SIG-M5 (cell line): ENCODE data around the gene TMA7B.

Experiments
- DNase-seq: peaks from one replicate; lab custom pipeline; 2025; lab: John Stamatoyannopoulos, UW

The TMA7B gene

DNA sequence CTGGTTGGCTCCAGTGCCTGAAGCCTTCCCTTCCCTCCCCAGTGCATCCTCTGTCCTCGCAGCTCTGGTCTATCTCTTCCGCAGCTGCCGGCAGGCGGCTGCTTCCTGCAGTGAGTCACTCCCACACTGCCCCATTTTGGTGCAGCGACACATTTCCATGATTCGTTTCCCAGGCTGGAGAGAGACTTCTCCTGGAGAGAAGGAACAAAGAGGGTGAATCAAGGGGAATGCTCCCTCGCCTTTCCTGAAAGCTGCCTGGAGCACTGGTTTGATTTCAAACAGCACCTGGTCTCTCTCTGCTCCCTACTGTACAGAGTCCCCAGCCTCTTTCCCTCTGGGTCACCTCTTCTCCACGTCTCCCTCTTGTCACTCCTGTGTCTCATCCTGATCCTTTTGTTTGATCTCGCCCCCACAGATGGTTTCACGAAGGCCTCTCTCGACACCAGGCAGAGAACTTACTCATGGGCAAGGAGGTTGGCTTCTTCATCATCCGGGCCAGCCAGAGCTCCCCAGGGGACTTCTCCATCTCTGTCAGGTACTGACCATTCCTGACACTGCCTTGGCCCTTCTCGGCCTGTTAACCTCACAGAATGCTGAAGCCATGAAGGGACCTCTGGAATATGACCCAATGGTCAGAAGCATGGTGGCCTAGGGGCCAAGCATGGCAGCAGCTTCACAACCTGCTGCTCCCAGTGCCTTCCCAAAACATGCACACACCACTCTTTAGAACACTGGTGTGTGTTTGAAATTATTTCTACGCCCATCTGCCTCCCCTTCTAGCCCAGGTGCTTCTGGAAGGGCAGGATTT is at the start of gene TMA7B:
TMA7B (plus strand) TSS at position 758 of the 808 bp plus-strand sequence. CDS start 3,978 bp downstream, outside the sequence.
- DNase-seq: no peak

DNA sequence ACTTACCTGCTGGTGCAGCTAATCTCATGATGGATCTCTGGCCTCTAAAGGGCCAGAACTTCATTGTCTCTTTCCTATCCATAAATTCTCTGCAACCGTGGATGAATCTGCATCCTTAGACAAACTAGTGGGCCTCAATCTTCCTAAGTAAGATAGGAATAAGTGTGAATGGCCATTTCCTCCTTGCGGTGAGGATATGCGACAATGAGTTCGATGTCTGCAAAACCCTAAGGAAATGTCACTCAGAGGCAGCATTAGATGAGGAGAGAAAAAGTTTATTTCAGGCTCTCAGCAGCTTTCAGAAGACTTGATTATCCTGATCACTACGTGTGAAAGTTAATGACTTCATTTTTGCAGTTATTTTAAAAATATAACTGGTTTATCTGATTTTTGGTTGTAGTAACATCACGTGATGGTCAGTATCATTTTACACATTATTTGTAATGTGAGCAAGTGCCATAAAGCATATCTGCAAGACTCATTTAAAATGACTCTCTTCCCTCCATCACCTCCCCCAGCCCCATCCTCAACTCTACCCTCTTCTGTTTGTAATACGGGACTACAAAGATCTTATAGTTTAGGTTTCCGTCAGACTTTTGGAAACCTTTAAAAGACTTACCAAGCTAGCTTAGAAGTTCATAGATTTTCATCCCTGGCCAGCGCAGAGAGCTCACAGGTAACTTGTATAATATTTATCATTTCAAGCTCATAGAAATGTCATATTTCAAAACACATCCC is 49.2 kb upstream of the TMA7B start:
- no peak for DNase-seq

GRCh38 chr22:39913321-39913720 is 46.9 kb upstream of the TMA7B start:
- DNase-seq: no peak

- no peak for DNase-seq
Observed at GRCh38 chr22:39913886-39914285, 46.3 kb upstream of the TMA7B start.

DNA sequence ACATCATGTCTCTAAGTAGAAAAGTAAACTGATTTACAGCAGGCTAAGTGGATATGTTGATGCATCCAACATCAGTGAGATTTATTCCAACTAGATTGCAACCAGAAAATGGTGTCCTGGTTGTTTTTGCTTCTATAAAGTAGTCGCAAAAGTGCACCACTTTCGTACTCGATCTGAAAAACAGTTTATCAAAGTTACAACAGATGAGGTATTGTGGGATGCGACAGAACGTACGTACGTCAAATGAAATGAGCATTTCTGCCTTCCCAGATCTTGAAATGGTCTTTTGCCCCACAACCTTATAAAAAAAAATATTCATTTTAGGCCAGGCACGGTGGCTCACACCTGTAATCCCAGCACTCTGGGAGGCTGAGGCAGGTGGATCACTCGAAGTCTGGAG is 45.6 kb upstream of the TMA7B start:
- DNase-seq: no peak

- DNase-seq: no peak
Observed at GRCh38 chr22:39915295-39915726, 44.9 kb upstream of the TMA7B start.

- no peak for DNase-seq
Observed at GRCh38 chr22:39916496-39916895, 43.7 kb upstream of the TMA7B start.

DNA sequence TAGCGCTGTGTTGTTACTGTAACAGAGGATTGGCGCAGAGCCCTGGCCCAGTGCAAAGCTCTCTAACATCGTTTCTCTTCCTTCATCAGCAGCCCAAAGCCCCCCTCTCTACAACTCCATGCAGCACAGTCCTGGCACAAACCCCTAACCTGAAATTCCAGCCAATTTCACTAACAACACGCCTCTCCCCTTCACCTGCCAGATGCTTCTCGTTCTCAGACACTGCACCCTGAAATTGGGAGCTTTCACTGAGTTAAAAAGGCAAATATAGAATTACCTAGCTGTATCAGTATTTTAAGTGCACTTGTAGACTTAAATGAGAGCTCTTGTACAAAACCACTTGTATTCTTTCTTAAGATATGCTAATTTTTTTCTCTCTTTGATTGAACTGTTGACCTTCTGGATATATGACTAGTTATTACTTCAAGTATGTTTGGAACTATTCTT is 43.0 kb upstream of the TMA7B start:
- DNase-seq: no peak

- no peak for DNase-seq
Observed at GRCh38 chr22:39917776-39918495, 42.3 kb upstream of the TMA7B start.

DNA sequence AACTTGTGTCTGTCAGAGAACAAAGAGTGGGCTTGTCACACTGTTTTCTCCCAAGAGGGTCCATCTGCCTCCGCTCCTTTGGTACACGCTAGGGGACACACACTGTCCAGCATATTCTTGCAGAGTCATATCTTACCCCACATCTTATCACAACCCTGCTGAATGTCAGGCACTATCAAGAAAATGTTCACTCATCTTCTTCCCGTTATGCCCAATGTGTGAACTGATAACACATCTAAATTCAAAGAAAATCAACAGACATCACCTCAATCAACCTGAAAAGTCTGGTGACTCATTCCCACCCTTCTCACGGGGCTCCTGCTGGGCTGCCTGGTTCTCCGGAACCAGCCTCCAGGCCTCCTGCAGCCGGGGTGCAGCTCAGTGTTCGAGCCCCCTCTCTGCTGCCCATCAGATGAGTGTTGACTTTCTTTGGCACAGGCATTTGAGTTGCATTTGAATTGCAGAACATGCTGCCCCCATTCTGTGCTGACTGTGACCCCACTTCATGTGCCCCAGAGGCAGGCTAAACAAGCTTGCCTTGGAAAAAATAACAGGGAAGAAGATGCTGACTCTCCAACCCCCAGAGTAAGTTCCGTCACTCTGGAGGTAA is 40.0 kb upstream of the TMA7B start:
- DNase-seq: no peak

- no peak for DNase-seq
Observed at GRCh38 chr22:39923696-39924095, 36.5 kb upstream of the TMA7B start.

GRCh38 chr22:39924286-39924685 is 35.9 kb upstream of the TMA7B start:
- no peak for DNase-seq

- no peak for DNase-seq
Observed at GRCh38 chr22:39925273-39925672, 34.9 kb upstream of the TMA7B start.

DNA sequence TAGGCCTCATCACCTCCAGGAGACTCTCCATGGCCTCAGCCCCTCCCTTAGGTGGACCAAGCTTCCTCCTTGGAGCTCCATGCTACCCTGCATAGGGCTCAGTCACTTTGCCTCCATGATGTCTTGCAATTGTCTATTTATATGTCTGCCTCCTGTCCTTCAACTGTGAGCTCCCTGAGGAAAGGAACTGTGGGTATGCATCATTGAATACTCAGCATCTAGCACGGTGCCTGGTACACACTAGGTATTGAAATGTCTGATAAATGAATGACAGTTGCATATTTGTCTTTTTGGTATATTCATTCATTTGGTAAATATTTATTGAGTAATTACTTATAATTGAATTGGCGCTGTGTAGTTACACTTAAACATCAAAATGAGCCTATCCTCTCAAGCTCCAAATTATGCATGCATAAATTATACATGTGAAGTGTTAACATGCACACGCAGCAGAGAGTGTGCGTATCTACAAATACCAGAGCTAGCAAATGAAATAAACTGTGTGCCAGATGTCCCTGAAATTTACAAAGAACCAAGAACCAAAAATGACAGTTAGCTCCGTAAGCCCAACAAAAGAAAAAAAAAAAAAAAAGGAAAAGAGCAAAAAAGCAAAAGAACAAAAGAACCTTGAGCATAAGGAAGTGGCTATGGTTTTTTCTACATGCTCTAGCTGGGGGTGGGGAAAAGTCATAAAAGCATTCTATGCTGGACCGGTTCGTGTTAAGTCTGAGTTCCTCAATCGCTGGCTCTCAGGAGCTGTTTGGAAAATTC is 34.1 kb upstream of the TMA7B start:
- no peak for DNase-seq

GRCh38 chr22:39926753-39927152 is 33.4 kb upstream of the TMA7B start:
- no peak for DNase-seq

- no peak for DNase-seq
Observed at GRCh38 chr22:39927544-39927943, 32.7 kb upstream of the TMA7B start.

GRCh38 chr22:39928536-39929520 is 31.4 kb upstream of the TMA7B start:
- no peak for DNase-seq

DNA sequence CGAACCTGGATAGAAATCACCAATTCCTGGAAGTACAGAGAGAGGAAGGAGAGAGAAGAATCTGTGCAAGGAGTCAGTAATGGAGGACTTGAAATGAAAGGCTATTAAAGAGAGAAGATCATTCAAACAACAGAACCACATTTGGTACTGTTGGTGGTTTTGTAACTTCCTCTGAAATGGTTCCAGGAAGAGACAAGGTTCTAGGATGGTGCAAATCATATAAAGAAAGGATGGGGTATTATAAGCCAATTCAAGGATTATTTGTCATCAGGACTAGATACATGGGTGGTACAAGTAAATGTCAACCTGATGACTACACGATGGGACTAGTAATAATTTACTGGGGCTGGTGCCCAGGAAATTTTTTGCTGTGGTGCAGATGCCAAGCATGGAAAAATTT is 28.9 kb upstream of the TMA7B start:
- no peak for DNase-seq

DNA sequence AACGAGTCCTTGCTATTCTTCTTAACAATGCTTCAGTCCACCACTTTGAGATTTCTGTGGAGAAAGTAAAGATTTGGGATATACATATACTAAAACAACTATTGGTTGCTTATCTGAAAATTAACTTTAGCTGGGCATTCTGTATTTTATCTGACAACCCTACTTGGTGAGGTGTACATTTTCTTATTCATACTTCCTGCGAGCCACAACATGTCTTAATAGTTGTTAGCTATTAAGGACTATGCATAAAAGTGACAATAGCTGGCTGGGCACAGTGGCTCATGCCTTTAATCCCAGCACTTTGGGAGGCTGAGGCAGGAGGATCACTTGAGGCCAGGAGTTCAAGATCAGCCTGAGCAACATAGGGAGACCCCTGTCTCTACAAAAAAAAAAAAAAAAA is 28.0 kb upstream of the TMA7B start:
- DNase-seq: no peak
